Measurements from ENCODE around the gene SPG7.

SPG7 gene

DNA sequence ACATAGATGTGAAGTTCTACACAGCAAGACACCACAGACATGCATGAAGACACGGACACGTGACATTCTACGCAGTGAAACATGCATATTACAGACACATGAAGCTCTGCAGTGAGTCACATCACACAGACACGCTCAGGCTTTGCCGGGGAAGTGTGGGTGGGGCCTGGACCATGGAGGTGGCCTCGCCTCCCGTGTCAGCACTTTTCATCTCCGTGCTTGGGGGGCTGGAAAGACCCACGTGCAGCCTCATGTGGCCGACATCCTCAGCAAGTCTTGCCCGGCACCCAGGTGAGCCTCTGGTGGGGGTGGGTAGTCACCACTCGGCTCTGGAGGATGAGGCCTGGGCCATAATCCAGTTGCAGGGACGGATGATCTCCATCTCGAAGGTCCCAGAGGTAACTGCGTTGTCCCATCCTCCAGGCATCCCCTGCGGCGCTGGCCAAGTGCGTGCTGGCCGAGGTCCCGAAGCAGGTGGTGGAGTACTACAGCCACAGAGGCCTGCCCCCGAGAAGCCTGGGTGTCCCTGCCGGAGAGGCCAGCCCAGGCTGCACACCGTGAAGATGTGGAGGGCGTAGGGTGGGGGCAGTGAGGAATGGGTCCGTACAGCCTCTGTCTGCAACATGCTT is 88.0 kb downstream of the SPG7 start:
- no peak overlapping the region for H2AFZ ChIP-seq (ENCODE audit: low read length)
- H4K20me1 ChIP-seq (ENCODE audit: insufficient read depth, low read length) = no peaks in the 10 kb centered on the region
- no peak overlapping the region for H3K4me3 ChIP-seq (ENCODE audit: low read length)
- no peak for TF ChIP-seq CTCF (IDR thresholded peaks at IDR 0.05; ENCODE audit: low read length)
- no peak for TF ChIP-seq EZH2phosphoT487 (IDR thresholded peaks at IDR 0.05; ENCODE audit: low read length)
- TF ChIP-seq EZH2 (optimal IDR thresholded peaks at IDR 0.05; ENCODE audit: low read depth, low read length) = no peak
- no peak for DNase-seq
- no peaks in the 10 kb centered on the region for H3K79me2 ChIP-seq (ENCODE audit: low read length)
- no peaks in the 10 kb centered on the region for H3K4me1 ChIP-seq (ENCODE audit: low read length)
- H3K9ac ChIP-seq (ENCODE audit: low read length) = no peak overlapping the region
- no peaks in the 10 kb centered on the region for H3F3A ChIP-seq (ENCODE audit: insufficient read depth, low read length)
- H3K27me3 ChIP-seq (replicated peaks; ENCODE audit: insufficient read depth, low read length) = no peaks in the 10 kb centered on the region
- no peaks in the 10 kb centered on the region for H3K9me2 ChIP-seq (replicated peaks; ENCODE audit: insufficient read depth, low read length)
- no peak overlapping the region for H3K4me2 ChIP-seq (ENCODE audit: low read depth, low read length)
- no peaks in the 10 kb centered on the region for H3K36me3 ChIP-seq (replicated peaks; ENCODE audit: insufficient read depth, low read length)
- no peak overlapping the region for H3K27ac ChIP-seq (ENCODE audit: low read length)
- no peaks in the 10 kb centered on the region for H3K9me3 ChIP-seq (replicated peaks; ENCODE audit: insufficient read depth, low read length)

GRCh38 chr16:89596957-89597649 is 88.9 kb downstream of the SPG7 start:
- no peak overlapping the region for H2AFZ ChIP-seq (ENCODE audit: low read length)
- no peaks in the 10 kb centered on the region for H3K79me2 ChIP-seq (ENCODE audit: low read length)
- no peak overlapping the region for H3K9ac ChIP-seq (ENCODE audit: low read length)
- no peak overlapping the region for H3K4me2 ChIP-seq (ENCODE audit: low read depth, low read length)
- H3K27ac ChIP-seq (ENCODE audit: low read length) = no peak overlapping the region
- H3K27me3 ChIP-seq (replicated peaks; ENCODE audit: insufficient read depth, low read length) = no peaks in the 10 kb centered on the region
- no peak for DNase-seq
- H3K9me2 ChIP-seq (replicated peaks; ENCODE audit: insufficient read depth, low read length) = no peaks in the 10 kb centered on the region
- no peaks in the 10 kb centered on the region for H3F3A ChIP-seq (ENCODE audit: insufficient read depth, low read length)
- H3K4me1 ChIP-seq (ENCODE audit: low read length) = no peaks in the 10 kb centered on the region
- H3K9me3 ChIP-seq (replicated peaks; ENCODE audit: insufficient read depth, low read length) = no peaks in the 10 kb centered on the region
- TF ChIP-seq CTCF (IDR thresholded peaks at IDR 0.05; ENCODE audit: low read length) = no peak
- TF ChIP-seq EZH2 (optimal IDR thresholded peaks at IDR 0.05; ENCODE audit: low read depth, low read length) = no peak
- no peak for TF ChIP-seq EZH2phosphoT487 (IDR thresholded peaks at IDR 0.05; ENCODE audit: low read length)
- no peaks in the 10 kb centered on the region for H3K36me3 ChIP-seq (replicated peaks; ENCODE audit: insufficient read depth, low read length)
- no peaks in the 10 kb centered on the region for H4K20me1 ChIP-seq (ENCODE audit: insufficient read depth, low read length)
- no peak overlapping the region for H3K4me3 ChIP-seq (ENCODE audit: low read length)

GRCh38 chr16:89598199-89598598 is 90.0 kb downstream of the SPG7 start:
- Histone ChIP-seq H3K27ac (ENCODE audit: low read length) (no peak overlapping the region), H3K9me2 (replicated peaks; ENCODE audit: insufficient read depth, low read length) (no peaks in the 10 kb centered on the region), H3K27me3 (replicated peaks; ENCODE audit: insufficient read depth, low read length) (no peaks in the 10 kb centered on the region), H3K36me3 (replicated peaks; ENCODE audit: insufficient read depth, low read length) (no peaks in the 10 kb centered on the region), H3K4me1 (ENCODE audit: low read length) (no peaks in the 10 kb centered on the region), H3K9ac (ENCODE audit: low read length) (no peak overlapping the region), H3K9me3 (replicated peaks; ENCODE audit: insufficient read depth, low read length) (no peaks in the 10 kb centered on the region), H2AFZ (ENCODE audit: low read length) (no peak overlapping the region), H3K4me3 (ENCODE audit: low read length) (no peak overlapping the region), H3K79me2 (ENCODE audit: low read length) (no peaks in the 10 kb centered on the region), H3K4me2 (ENCODE audit: low read depth, low read length) (no peak overlapping the region), H4K20me1 (ENCODE audit: insufficient read depth, low read length) (no peaks in the 10 kb centered on the region), H3F3A (ENCODE audit: insufficient read depth, low read length) (no peaks in the 10 kb centered on the region)
- TF ChIP-seq EZH2 (optimal IDR thresholded peaks at IDR 0.05; ENCODE audit: low read depth, low read length) = no peak
- no peak for TF ChIP-seq EZH2phosphoT487 (IDR thresholded peaks at IDR 0.05; ENCODE audit: low read length)
- no peak for TF ChIP-seq CTCF (IDR thresholded peaks at IDR 0.05; ENCODE audit: low read length)
- DNase-seq = no peak

Measured in MM.1S (cell line).